K562 (cell line): ENCODE results near the gene MYL4. TPM values are rescaled to one million over a fixed set of nuclear protein-coding genes. Genes with fewer than 3 reads are reported as not detected.

Source experiments
- ARNT ChIP-seq, 2 experiments: fragments of 450-650 bp; IDR thresholded peaks; 2 replicates each; pipeline ENCODE4 v1.6.1; 2016; ENCODE audit warnings: mild to moderate bottlenecking in 1 of 2
- BHLHE40 ChIP-seq: IDR thresholded peaks from 2 replicates; pipeline ENCODE4 v1.6.1; 2011; ENCODE audit warnings: low read length, improper control_type of control experiment
- HNRNPH1 ChIP-seq: fragments of 200-400 bp; formaldehyde crosslinking; optimal IDR thresholded peaks from 2 replicates; pipeline ENCODE3; 2017; ENCODE audit warnings: low read depth, mild to moderate bottlenecking, low read length, moderate library complexity
- HNRNPLL ChIP-seq: fragments of 200-400 bp; formaldehyde crosslinking; IDR thresholded peaks from 2 replicates; pipeline ENCODE4 v1.6.1; 2017; ENCODE audit warnings: low read length, low read depth, mild to moderate bottlenecking; ENCODE audit not compliant: poor library complexity, severe bottlenecking
- MTF1 ChIP-seq: fragments of 250-450 bp; sonication (Bioruptor Pico); IDR thresholded peaks from 2 replicates; pipeline ENCODE4 v1.9.0; 2021; ENCODE audit warnings: moderate library complexity, mild to moderate bottlenecking, inconsistent platforms, borderline replicate concordance
- NFIC ChIP-seq: fragments of 450-650 bp; IDR thresholded peaks from 2 replicates; pipeline ENCODE4 v1.6.1; 2017; ENCODE audit warnings: mild to moderate bottlenecking, inconsistent platforms
- NR2C2 ChIP-seq, 2 experiments: fragments of 200-800 bp in 1 of 2; sonication (Bioruptor generic) in 1 of 2; sonication (generic) in 1 of 2; formaldehyde crosslinking in 1 of 2; IDR thresholded peaks; 2 replicates each; pipeline versions ENCODE4 v1.6.1 to v1.8.0; 2016 to 2022; ENCODE audit warnings: mild to moderate bottlenecking in 1 of 2, missing compliant biosample characterization in 1 of 2, missing genetic modification characterization in 1 of 2, missing genetic modification reagents in 1 of 2
- PHF20 ChIP-seq: fragments of 450-650 bp; IDR thresholded peaks from 2 replicates; pipeline ENCODE4 v1.6.1; 2018; ENCODE audit not compliant: partially characterized antibody
- POLR2H ChIP-seq: IDR thresholded peaks from 2 replicates; pipeline ENCODE4 v1.6.1; 2016; ENCODE audit warnings: missing genetic modification characterization, low read depth, mild to moderate bottlenecking, control low read depth, missing compliant biosample characterization, moderate library complexity
- PTBP1 ChIP-seq: fragments of 200-400 bp; formaldehyde crosslinking; IDR thresholded peaks from 2 replicates; pipeline ENCODE4 v1.6.1; 2017; ENCODE audit warnings: low read depth, low read length
- SMARCA5 ChIP-seq: fragments of 450-650 bp; IDR thresholded peaks from 2 replicates; pipeline ENCODE4 v1.6.1; 2016
- SMARCB1 ChIP-seq: IDR thresholded peaks from 2 replicates; pipeline ENCODE4 v1.6.1; 2011; ENCODE audit warnings: improper control_type of control experiment, low read depth; ENCODE audit not compliant: insufficient read length
- SUPT5H ChIP-seq: fragments of 450-650 bp; IDR thresholded peaks from 2 replicates; pipeline ENCODE4 v1.6.1; 2016
- ZFX ChIP-seq: sonication (generic); formaldehyde crosslinking; IDR thresholded peaks from 2 replicates; pipeline ENCODE4 v1.8.0; 2022; ENCODE audit warnings: mild to moderate bottlenecking, missing genetic modification reagents, moderate library complexity
- ZNF165 ChIP-seq: fragments of 250-450 bp; sonication (Bioruptor Pico); IDR thresholded peaks from 2 replicates; pipeline ENCODE4 v1.4.0; 2020; ENCODE audit warnings: borderline replicate concordance
- ZNF318 ChIP-seq, 2 experiments: fragments of 450-650 bp; IDR thresholded peaks; 2 replicates each; pipeline ENCODE4 v1.6.1; 2016; ENCODE audit warnings: mild to moderate bottlenecking in 2 of 2, borderline replicate concordance in 1 of 2, low read depth in 1 of 2, moderate library complexity in 1 of 2
- ZNF707 ChIP-seq: fragments of 250-450 bp; sonication (Bioruptor Pico); conservative IDR thresholded peaks from 2 replicates; pipeline ENCODE4 v1.8.0; 2022; ENCODE audit warnings: inconsistent platforms, mild to moderate bottlenecking, moderate library complexity
- polyA plus RNA-seq, 8 experiments: library from polyadenylated mRNA; depleted of rRNA in 4 of 8; stranded (reverse) in 5 of 8; unstranded in 3 of 8; fragments of >200 nt; fragmentation: Nextera tagmentation in 2 of 8; fragmentation: Illumina TruSeq in 1 of 8; extraction: Ambion mirVana in 2 of 8; extraction: Trizol in 1 of 8; gene quantifications; 2 replicates each; pipeline versions ENCODE4 v1.2.1 to v1.2.3, GENCODE V29; 2011 to 2014; ENCODE audit warnings: inconsistent platforms in 1 of 8, missing spikeins in 1 of 8
- total RNA-seq, 7 experiments: library from RNA; depleted of rRNA in 6 of 7; stranded (reverse); fragments of >200 nt in 6 of 7; fragmentation: Illumina TruSeq in 2 of 7; extraction: Trizol in 2 of 7; gene quantifications; 2 replicates each; pipeline versions ENCODE4 v1.2.1 to v1.2.3, GENCODE V29; 2011 to 2021; ENCODE audit warnings: low replicate concordance in 1 of 7
- TF ChIP-seq, protein P1 (sequence below): fragments of 450-650 bp; formaldehyde crosslinking; conservative IDR thresholded peaks from 2 replicates; pipeline ENCODE4 v1.4.0; 2022; ENCODE audit warnings: mild to moderate bottlenecking, missing genetic modification characterization

The MYL4 gene
- total and polyA plus RNA-seq, 9 of the 15 experiments (the other 6 are each of a cell fraction or from before 2014, with no cell fraction given), result 117 to 423 (median 221) TPM

- no peak for TF ChIP-seq HNRNPH1
- peak; percentile 94 for TF ChIP-seq NFIC
- 0 out of 2 replicates have a peak, but pooled peaks have one; percentile 13 for TF ChIP-seq BHLHE40
- no peak for TF ChIP-seq ZNF165 (CRISPR knock-in tag)
- no peak for TF ChIP-seq MTF1 (CRISPR knock-in tag)
- no peak for TF ChIP-seq SUPT5H
- TF ChIP-seq ZFX (CRISPR knock-in tag), result no peak
- TF ChIP-seq HNRNPLL, result no peak
- no peak for TF ChIP-seq ZNF707 (CRISPR knock-in tag)
- no peak for TF ChIP-seq SMARCB1
- no peak for TF ChIP-seq ARNT (IDR thresholded peaks at IDR 0.05)
- no peak for TF ChIP-seq NR2C2 (CRISPR knock-in tag; IDR thresholded peaks at IDR 0.05)
- TF ChIP-seq NR2C2 (tag; IDR thresholded peaks at IDR 0.05), result peak; percentile 29; the same call in 1 of the 2 replicates
- TF ChIP-seq POLR2H (tag), result no peak
- TF ChIP-seq PHF20, result no peak
- TF ChIP-seq PTBP1, result no peak
- TF ChIP-seq, protein P1, sequence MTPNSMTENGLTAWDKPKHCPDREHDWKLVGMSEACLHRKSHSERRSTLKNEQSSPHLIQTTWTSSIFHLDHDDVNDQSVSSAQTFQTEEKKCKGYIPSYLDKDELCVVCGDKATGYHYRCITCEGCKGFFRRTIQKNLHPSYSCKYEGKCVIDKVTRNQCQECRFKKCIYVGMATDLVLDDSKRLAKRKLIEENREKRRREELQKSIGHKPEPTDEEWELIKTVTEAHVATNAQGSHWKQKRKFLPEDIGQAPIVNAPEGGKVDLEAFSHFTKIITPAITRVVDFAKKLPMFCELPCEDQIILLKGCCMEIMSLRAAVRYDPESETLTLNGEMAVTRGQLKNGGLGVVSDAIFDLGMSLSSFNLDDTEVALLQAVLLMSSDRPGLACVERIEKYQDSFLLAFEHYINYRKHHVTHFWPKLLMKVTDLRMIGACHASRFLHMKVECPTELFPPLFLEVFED (CRISPR knock-in tag), result no peak
- TF ChIP-seq SMARCA5, result no peak
- no peak for TF ChIP-seq ZNF318 (IDR thresholded peaks at IDR 0.05; ENCODE audit: borderline replicate concordance in 1 of 2, low read depth in 1 of 2)
Measured at GRCh38 chr17:47239967-47240651, 31.0 kb downstream of the MYL4 start (continued).
